NK-92 treated with Interleukin-12 subunit alpha and Interleukin-12 subunit beta, amount 100 ng/mL, for 24 hours (cell line): ENCODE data around the gene GCHFR.

Experiments used
- DNase-seq: peaks from one replicate; lab custom pipeline; 2025; lab: John Stamatoyannopoulos, UW

The GCHFR gene

GRCh38 chr15:40754883-40755811 is 8.7 kb upstream of the GCHFR start, which contains the start of gene RMDN3:
TSS of gene RMDN3 (minus strand) at chr15:40755254. CDS start at chr15:40754783, 471 bp downstream.
- DNase-seq, result peak; percentile 93

DNA sequence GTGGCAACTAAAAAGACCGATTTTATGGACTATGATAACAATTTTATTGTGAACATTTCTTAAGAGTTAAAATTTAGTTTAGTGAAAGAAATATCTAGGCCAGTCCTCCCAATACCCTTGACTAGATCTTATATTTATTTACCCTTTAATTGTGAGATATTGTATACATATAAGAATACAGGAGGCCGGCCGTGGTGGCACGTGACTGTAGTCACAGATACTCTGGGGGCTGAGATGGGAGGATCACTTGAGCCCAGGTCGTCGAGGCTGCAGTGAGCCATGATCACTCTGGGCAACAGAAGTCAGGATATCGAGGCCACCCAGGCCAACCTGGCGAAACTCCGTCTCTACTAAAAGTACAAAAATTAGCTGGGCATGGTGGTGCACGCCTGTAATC is 8.1 kb upstream of the GCHFR start:
- DNase-seq, result peak; percentile 18

DNA sequence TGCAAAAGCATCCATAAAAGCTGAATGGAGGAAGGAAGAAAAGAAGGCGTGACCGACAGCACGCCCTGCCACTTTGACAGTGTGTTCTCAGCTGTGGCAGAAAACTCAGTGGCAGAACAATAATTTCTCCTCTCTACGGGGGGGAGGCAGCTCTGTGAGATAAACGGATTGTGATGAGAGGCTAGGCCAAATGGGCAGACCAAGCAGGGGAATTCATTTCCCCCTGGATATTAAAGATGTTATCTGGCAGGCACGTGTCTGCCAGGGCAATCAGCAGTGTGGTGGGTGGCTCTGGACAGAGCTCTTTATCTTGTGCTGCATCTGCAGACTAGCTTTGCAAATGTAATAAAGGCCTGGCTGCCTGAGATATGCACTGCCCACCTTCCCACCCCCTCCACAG is 6.9 kb upstream of the GCHFR start:
- DNase-seq, result no peak

GRCh38 chr15:40759961-40760360 is 3.9 kb upstream of the GCHFR start:
- no peak for DNase-seq

DNA sequence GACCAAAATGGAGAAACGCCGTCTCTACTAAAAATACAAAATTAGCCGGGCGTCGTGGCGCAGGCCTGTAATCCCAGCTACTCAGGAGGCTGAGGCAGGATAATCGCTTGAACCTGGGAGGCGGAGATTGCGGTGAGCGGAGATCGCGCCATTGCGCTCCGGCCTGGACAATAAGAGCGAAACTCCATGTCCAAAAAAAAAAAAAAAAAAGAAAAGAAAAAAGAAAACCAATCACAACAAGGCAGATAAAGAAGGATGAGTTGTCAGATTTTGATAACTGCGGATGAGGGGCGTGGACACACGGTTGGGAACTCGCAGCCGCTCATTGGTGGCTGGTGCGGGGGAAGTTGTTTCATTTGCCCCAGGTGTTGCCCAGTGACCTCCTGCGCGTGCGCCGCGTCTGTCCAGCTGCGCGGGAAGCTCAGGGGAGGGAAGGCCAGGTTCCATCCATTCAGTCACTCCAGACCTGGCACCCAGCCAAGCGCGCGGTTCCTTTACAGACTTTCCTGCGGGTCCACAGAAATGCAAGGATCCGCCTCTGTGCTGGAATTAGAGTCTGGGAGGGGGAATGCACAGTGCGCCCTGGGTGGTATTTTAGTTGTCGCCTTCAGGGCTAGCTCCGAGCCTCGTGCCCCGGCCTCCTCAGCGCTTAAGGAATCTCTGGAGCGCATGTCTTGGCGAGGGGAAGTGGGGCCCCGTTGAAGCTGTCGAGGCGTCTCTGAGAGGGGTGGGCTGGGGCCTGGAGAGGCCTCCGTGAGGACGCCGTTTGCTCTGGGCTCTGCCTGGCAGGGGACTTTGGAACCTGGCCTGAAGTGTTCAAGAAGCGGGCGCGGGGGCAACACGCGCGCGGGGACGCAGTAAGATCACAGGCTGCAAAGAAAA is 708 bp upstream of the GCHFR start:
- DNase-seq, result no peak

DNA sequence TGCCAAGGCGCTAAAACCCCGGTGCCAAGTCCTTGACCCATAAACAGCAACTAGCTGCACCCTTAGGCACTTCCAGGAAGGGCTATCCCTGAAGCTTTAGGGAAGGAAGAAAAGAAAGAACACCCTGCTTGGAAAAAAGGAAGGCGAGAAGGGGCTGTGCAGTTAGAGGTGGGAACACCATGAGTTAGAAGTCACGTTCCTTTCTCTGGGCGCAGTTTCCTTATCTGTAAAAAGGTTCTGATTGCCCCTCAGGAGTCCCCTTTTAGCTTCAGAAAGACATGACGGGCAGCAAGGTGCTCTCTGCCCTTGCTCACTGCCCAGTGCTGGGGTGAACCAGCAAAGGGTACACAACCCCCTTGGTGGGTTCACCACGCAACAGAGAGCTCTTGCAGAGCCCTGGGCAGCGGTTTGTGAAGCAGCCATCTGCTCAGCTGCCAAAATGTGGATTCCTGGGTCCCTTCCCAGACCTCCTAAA is 798 bp downstream of the GCHFR start:
- no peak for DNase-seq

- no peak for DNase-seq
Observed at GRCh38 chr15:40766194-40766815, 2.4 kb downstream of the GCHFR start.

DNA sequence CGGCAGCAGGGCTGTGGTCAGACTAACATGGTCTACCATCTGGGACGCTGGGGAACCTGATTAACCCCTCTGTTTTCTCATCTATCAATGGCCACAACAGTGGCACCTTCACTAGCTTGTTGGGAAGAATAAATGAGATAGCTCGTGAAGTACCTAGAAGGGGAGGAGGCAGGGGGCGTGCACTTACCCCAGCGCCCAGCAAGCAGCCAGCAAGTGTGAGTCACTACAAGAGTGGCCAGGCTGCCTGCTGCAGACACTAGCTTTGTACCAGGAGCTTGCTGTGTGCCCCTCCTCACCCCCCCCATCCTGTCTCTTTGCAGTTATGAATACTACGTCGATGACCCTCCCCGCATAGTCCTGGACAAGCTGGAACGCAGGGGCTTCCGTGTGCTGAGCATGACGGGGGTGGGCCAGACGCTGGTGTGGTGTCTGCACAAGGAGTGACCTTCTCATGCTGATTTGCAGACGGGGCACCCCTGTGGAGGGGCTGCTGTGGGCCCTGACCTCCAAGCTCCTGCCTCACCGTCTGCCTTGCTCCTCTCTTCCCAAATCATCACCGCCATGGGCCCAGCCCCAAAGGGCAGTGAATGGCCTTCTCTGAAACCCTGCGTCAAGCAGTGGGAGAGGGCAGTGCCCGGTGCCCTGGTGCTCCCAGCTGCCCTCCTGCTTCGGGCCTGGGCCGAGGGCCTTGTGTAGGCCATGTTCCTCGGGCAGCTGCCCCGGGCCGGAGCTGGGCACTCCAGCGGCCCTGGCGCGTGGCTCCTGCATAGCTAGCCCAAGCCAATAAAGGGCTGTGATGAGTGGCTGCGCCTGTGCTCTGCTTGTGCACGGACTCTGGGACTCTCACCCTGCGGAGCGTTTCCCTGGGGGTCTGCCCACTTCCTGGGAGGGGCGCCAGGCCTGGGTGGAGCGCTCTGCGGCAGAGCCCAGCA is 3.3 kb downstream of the GCHFR start:
- no peak for DNase-seq

- DNase-seq, result no peak
Observed at GRCh38 chr15:40767838-40768500, 4.1 kb downstream of the GCHFR start.

DNA sequence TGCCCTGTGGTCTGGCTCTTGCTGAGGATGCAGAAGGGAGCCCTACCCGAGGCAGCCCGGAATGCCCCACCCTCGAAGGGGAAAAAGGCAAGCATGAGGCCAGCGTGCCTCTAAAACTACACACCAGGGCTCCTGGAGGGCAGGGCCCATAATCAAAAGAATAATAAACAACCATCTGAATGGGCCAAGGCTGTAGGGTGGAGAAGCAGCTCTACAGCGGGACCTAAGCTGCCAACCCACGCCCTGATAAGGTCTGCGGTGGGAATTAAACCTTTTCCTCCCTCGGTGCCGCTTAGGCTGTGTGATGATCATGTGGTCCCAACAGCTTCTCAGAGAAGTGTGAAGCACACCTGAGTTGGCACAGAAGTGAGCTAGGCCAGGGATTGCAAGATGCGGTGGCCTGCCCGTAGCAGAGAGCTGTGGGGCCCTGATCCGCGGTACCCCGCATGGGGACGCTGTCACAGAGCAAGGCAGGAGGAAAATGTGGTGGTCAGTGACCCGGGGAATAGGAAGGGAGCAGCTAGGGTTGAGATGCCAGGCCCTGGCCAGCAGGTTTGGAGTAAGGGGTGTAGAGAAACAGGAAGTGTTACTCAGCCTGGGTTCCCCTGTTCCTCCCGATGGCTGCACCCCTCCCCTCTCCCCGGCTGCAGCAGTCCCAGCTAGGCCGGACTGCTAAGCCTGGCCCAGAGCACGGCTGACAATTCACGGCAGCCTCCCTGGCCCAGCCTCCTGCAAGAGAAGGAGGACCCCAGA is 4.8 kb downstream of the GCHFR start:
- no peak for DNase-seq

GRCh38 chr15:40769274-40770146 is 5.6 kb downstream of the GCHFR start, which contains the start of gene C15orf62:
TSS of gene C15orf62 (plus strand) at chr15:40769980. CDS start at chr15:40770496, 516 bp downstream.
- no peak for DNase-seq

GRCh38 chr15:40770147-40770721 is 6.4 kb downstream of the GCHFR start:
- DNase-seq, result no peak

DNA sequence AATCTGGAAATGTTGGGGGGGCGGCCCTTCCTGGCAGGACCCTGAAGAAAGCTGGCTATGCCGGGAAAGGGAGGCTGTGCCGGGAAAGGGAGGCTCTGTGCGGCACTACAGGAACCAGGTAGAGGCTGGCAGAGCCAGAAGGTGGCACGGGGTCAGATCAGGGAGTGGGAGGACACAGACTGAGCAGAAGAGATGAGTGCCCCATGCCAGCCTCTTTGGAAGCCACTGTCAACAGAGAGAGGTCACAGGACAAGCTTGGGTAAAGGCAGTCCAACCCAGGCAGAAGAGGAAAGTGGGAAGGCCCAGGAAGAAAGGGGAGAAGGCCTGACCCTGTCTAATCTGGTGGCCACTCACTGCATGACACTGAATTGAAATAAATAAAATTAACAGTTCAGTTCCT is 7.4 kb downstream of the GCHFR start:
- no peak for DNase-seq

DNA sequence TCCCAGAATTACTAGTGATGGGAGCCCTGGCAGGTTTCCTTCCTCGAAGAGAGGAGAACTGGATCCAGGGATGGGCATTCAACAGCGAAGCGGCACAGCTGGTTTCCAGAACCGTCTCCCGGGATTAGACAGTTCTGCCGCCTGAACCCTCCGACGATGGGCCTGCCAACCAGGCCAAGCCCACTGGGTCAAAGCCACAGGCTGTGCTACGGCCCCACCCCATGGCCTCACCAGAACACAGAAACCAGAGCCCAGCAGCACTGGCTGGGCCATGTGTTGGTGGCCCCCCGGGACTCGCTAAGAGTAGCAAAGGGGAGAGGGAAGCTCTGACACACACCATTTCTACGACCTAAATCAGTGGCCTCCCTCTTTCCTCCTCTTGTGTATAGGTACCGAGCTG is 8.1 kb downstream of the GCHFR start:
- no peak for DNase-seq

DNA sequence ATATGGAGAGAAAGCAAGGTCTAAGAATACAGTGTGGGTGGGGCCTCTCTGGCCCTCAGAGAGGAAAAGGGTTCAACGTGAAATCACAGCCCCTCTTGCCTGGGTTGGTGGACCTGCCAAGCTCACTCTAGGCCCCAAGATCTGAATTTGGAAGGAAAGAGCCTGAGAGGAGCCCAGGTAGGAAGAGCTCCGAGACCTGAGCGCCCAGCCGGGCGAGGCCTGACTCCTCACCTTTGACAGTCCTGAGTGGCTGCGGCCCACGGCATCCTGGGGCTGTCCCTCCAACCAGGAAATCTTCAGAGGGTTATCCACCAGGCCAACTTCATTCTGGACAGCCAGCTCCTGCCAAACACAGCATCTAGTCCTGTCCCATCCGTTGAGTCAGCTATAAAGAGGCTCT is 9.6 kb downstream of the GCHFR start:
- DNase-seq, result no peak

GRCh38 chr15:40773902-40774301 is 10.0 kb downstream of the GCHFR start:
- no peak for DNase-seq

- DNase-seq, result no peak
Observed at GRCh38 chr15:40775007-40775406, 11.1 kb downstream of the GCHFR start.
